Activated B cell treated with CpG ODN at 0.5 μM for 24 hours (primary cell): Measurements from ENCODE around the gene PEX13. TPM values are rescaled to one million over a fixed set of nuclear protein-coding genes. Genes with fewer than 3 reads are reported as not detected.

Source experiments
- ATAC-seq: fragments of 200-7000 bp; cut with Tn5 transposase; one replicate; pipeline ENCODE4 v1.10.0; 2021; ENCODE audit warnings: low read depth, mild to moderate bottlenecking, moderate library complexity
- CTCF ChIA-PET: fragments of 350-600 bp; sonication (Branson Sonifier 250); formaldehyde crosslinking; loops from one replicate; lab custom pipeline; 2021; ENCODE audit warnings: antibody characterized with exemption; lab: Charles Lee
- POLR2A ChIA-PET: fragments of 350-600 bp; sonication (Branson Sonifier 250); formaldehyde crosslinking; loops from one replicate; lab custom pipeline; 2021; ENCODE audit warnings: antibody characterized with exemption; lab: Charles Lee
- DNase-seq: peaks from one replicate; pipeline ENCODE4 v3.0.0; 2022
- H3K27ac Mint-ChIP-seq: one replicate; pipeline ENCODE4 v1.8.0; 2020; ENCODE audit warnings: mixed read lengths
- H3K27me3 Mint-ChIP-seq: one replicate; pipeline ENCODE4 v1.8.0; 2021; ENCODE audit warnings: mixed read lengths
- H3K36me3 Mint-ChIP-seq: one replicate; pipeline ENCODE4 v1.8.0; 2021; ENCODE audit warnings: low read depth, mixed read lengths
- H3K4me1 Mint-ChIP-seq: one replicate; pipeline ENCODE4 v1.8.0; 2021; ENCODE audit warnings: mixed read lengths
- H3K4me3 Mint-ChIP-seq: one replicate; pipeline ENCODE4 v1.8.0; 2020; ENCODE audit warnings: mild to moderate bottlenecking, mixed read lengths
- H3K9me3 Mint-ChIP-seq: one replicate; pipeline ENCODE4 v1.8.0; 2020; ENCODE audit warnings: mixed read lengths
- intact Hi-C: fragments of 100-400 bp; cut with micrococcal nuclease; formaldehyde crosslinking; loops from one replicate; pipeline ENCODE4 v1.15.1; 2024
- total RNA-seq: library from RNA; stranded (reverse); gene quantifications from 2 replicates; pipeline ENCODE4 v1.2.3, GENCODE V29; 2022
- TF ChIP-seq, protein P1 (sequence below): fragments of 200-600 bp; IDR thresholded peaks from one replicate; pipeline ENCODE4 v1.8.0; 2022; ENCODE audit warnings: antibody characterized with exemption, mild to moderate bottlenecking

Gene PEX13
- total RNA-seq, 1 donor from 2014 or later = 17.8 TPM

DNA sequence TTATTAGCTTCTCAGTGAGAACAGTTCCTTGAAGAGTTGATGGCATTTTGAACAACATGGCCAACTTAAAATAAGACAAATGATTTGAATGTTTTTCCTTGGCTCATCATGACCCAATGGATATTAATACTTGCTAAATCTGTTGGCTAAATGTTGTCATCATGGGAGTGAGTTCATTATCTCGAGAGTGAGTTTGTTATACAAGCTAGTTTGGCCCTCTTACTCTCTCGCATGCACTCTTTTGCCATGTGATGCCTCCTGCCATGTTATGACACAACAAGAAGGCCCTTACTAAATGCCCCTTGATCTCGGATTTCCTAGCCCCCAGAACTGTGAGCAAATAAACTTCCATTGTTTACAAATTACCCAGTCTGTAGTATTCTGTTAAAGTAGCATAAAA lies 25.3 kb downstream of the PEX13 start:
- DNase-seq = no peak
- CTCF ChIA-PET = interaction anchor here (0.5 kb wide), 1 partner anchor 273 kb away, joined by 3 read pairs; no protein-coding TSS in a partner anchor
- H3K27me3 Mint-ChIP-seq = no peaks in the 10 kb centered on the region
- POLR2A ChIA-PET = no interaction called here
- ATAC-seq = no peak
- H3K4me1 Mint-ChIP-seq = peaks cover 17% of the 10 kb centered on the region
- peaks cover 26% of the 10 kb centered on the region for H3K36me3 Mint-ChIP-seq
- TF ChIP-seq, protein P1, sequence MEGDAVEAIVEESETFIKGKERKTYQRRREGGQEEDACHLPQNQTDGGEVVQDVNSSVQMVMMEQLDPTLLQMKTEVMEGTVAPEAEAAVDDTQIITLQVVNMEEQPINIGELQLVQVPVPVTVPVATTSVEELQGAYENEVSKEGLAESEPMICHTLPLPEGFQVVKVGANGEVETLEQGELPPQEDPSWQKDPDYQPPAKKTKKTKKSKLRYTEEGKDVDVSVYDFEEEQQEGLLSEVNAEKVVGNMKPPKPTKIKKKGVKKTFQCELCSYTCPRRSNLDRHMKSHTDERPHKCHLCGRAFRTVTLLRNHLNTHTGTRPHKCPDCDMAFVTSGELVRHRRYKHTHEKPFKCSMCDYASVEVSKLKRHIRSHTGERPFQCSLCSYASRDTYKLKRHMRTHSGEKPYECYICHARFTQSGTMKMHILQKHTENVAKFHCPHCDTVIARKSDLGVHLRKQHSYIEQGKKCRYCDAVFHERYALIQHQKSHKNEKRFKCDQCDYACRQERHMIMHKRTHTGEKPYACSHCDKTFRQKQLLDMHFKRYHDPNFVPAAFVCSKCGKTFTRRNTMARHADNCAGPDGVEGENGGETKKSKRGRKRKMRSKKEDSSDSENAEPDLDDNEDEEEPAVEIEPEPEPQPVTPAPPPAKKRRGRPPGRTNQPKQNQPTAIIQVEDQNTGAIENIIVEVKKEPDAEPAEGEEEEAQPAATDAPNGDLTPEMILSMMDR = no peak
- no peak overlapping the region for H3K27ac Mint-ChIP-seq
- intact Hi-C loops = no loop called here
- peaks cover 2% of the 10 kb centered on the region for H3K9me3 Mint-ChIP-seq
- no peak overlapping the region for H3K4me3 Mint-ChIP-seq

GRCh38 chr2:61044636-61045035 lies 27.1 kb downstream of the PEX13 start:
- Mint-ChIP-seq H3K27ac (no peak overlapping the region), H3K27me3 (no peaks in the 10 kb centered on the region), H3K4me3 (no peak overlapping the region), H3K9me3 (no peaks in the 10 kb centered on the region), H3K36me3 (peaks cover 39% of the 10 kb centered on the region), H3K4me1 (peaks cover 17% of the 10 kb centered on the region)
- DNase-seq = no peak
- peak; percentile 58 for ATAC-seq
- ChIA-PET CTCF (no interaction called here), POLR2A (no interaction called here)
- TF ChIP-seq, protein P1 = no peak
- intact Hi-C loops = no loop called here

- Mint-ChIP-seq H3K36me3 (peaks cover 44% of the 10 kb centered on the region), H3K4me3 (no peak overlapping the region), H3K27ac (no peak overlapping the region), H3K4me1 (peaks cover 17% of the 10 kb centered on the region), H3K9me3 (no peaks in the 10 kb centered on the region), H3K27me3 (no peaks in the 10 kb centered on the region)
- TF ChIP-seq, protein P1 = no peak
- no peak for DNase-seq
- POLR2A ChIA-PET = no interaction called here
- intact Hi-C loops = no loop called here
- ATAC-seq = no peak
- CTCF ChIA-PET = no interaction called here
Measured at GRCh38 chr2:61045226-61045625, 27.7 kb downstream of the PEX13 start.

DNA sequence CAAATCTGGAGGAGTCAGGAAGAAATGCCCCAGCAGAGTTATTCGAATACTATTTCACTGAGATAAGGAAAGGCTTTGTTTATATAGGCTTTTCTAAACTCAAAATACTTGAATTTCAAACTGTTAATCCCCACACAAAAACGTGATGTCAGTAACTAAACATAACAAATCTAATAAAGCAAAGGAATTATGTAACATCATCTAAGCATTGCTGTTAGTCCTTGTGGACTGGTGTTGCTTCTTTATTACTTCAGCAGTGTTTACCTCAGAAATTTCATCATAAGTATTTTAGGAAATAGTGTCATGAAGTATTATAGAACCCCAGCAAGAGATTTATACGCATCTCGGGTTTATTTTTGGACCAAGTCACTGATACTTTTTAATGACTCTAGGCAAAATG lies 28.5 kb downstream of the PEX13 start:
- ChIA-PET CTCF (no interaction called here), POLR2A (no interaction called here)
- no peak overlapping the region for H3K27ac Mint-ChIP-seq
- intact Hi-C loops = no loop called here
- H3K4me1 Mint-ChIP-seq = peaks cover 17% of the 10 kb centered on the region
- no peak overlapping the region for H3K4me3 Mint-ChIP-seq
- H3K36me3 Mint-ChIP-seq = peaks cover 50% of the 10 kb centered on the region
- DNase-seq = no peak
- H3K27me3 Mint-ChIP-seq = no peaks in the 10 kb centered on the region
- no peaks in the 10 kb centered on the region for H3K9me3 Mint-ChIP-seq
- TF ChIP-seq, protein P1 = no peak
- no peak for ATAC-seq

DNA sequence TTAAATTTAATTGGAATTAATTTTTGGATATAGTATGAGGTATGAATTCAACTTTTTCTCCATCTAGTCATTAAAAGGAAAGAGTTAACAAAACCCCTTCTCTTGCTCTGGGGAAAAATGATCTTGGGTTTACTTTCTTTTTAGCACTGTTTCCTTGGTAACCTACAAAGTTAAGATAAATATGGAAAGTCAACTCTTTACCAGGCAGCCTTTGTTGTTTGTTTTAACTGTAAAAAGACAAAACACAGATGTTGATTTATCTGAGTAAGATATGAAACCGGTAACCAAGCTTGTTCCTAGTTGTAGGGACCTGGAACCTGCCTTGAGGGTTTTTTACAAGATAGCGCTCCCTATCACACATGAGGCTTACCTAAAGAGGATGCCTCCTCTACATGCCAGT lies 38.0 kb downstream of the PEX13 start:
- TF ChIP-seq, protein P1 = no peak
- DNase-seq (no peak), ATAC-seq (no peak)
- ChIA-PET CTCF (no interaction called here), POLR2A (no interaction called here)
- H3K9me3 Mint-ChIP-seq = no peaks in the 10 kb centered on the region
- H3K4me3 Mint-ChIP-seq = no peak overlapping the region
- no peak overlapping the region for H3K27ac Mint-ChIP-seq
- H3K27me3 Mint-ChIP-seq = no peaks in the 10 kb centered on the region
- no peaks in the 10 kb centered on the region for H3K4me1 Mint-ChIP-seq
- H3K36me3 Mint-ChIP-seq = peaks cover 26% of the 10 kb centered on the region
- intact Hi-C loops = no loop called here
